HEK293 (cell line): Measurements from ENCODE around the gene PFDN1.

Experiments
- CTCF ChIA-PET: fragments of 350-600 bp; formaldehyde crosslinking; extraction: SDS; loops from one replicate; lab custom pipeline; 2021; ENCODE audit warnings: antibody characterized with exemption; lab: Yijun Ruan, JAX
- POLR2A ChIA-PET: fragments of 300-600 bp; formaldehyde crosslinking; extraction: SDS; loops from one replicate; lab custom pipeline; 2020; ENCODE audit warnings: antibody characterized with exemption, inconsistent platforms; lab: Yijun Ruan, JAX
- H3K27ac ChIP-seq: fragments of 200-500 bp; sonication (Bioruptor generic); 2 replicates; pipeline ENCODE4 v1.5.1; 2014; ENCODE audit warnings: low read depth, low read length, control low read depth, inconsistent platforms; ENCODE audit errors: extremely low read depth
- H3K36me3 ChIP-seq, 2 experiments: fragments of 200-500 bp in 1 of 2; sonication (Bioruptor generic) in 1 of 2; 1 replicate in 1 of 2; 2 replicates in 1 of 2; pipeline ENCODE4 v1.5.1; 2014 to 2017; ENCODE audit warnings: inconsistent platforms in 2 of 2, low read length in 2 of 2; ENCODE audit not compliant: control insufficient read depth in 2 of 2, insufficient read depth in 1 of 2
- H3K4me1 ChIP-seq: fragments of 200-500 bp; sonication (Bioruptor generic); 2 replicates; pipeline ENCODE4 v1.5.1; 2014; ENCODE audit warnings: mild to moderate bottlenecking, low read length, inconsistent platforms; ENCODE audit not compliant: control insufficient read depth, insufficient read depth
- H3K4me3 ChIP-seq: 2 replicates; pipeline ENCODE4 v1.5.1; 2011; ENCODE audit warnings: low read depth, mild to moderate bottlenecking, control low read depth, low read length, moderate library complexity
- H3K9me3 ChIP-seq: fragments of 200-500 bp; sonication (Bioruptor generic); 2 replicates; pipeline ENCODE4 v1.5.1; 2014; ENCODE audit warnings: low read depth, low read length, inconsistent platforms; ENCODE audit not compliant: control insufficient read depth, insufficient read depth
- GLI4 ChIP-seq: fragments of 450-650 bp; formaldehyde crosslinking; IDR thresholded peaks from 2 replicates; pipeline ENCODE4 v1.5.1; 2016; ENCODE audit warnings: missing biosample characterization, missing genetic modification characterization
- HOXD13 ChIP-seq: sonication (generic); formaldehyde crosslinking; IDR thresholded peaks from 2 replicates; pipeline ENCODE4 v1.8.0; 2022; ENCODE audit warnings: missing genetic modification reagents, borderline replicate concordance
- KLF8 ChIP-seq: fragments of 450-650 bp; formaldehyde crosslinking; IDR thresholded peaks from 2 replicates; pipeline ENCODE4 v1.5.1; 2016; ENCODE audit warnings: missing biosample characterization, missing genetic modification characterization
- MEIS1 ChIP-seq: sonication (generic); formaldehyde crosslinking; IDR thresholded peaks from 2 replicates; pipeline ENCODE4 v1.8.1; 2022; ENCODE audit warnings: missing genetic modification reagents, mild to moderate bottlenecking, borderline replicate concordance
- MZF1 ChIP-seq: fragments of 450-650 bp; formaldehyde crosslinking; IDR thresholded peaks from 2 replicates; pipeline ENCODE4 v1.5.1; 2017; ENCODE audit warnings: missing biosample characterization, missing genetic modification characterization, borderline replicate concordance
- SALL2 ChIP-seq: fragments of 450-650 bp; formaldehyde crosslinking; IDR thresholded peaks from 2 replicates; pipeline ENCODE4 v1.5.0; 2017; ENCODE audit warnings: missing biosample characterization, mild to moderate bottlenecking, missing genetic modification characterization, borderline replicate concordance
- SCRT2 ChIP-seq: fragments of 450-650 bp; formaldehyde crosslinking; IDR thresholded peaks from 2 replicates; pipeline ENCODE4 v1.5.1; 2016; ENCODE audit warnings: missing biosample characterization, missing genetic modification characterization
- TRIM28 ChIP-seq: IDR thresholded peaks from 2 replicates; pipeline ENCODE4 v1.6.1; 2011; ENCODE audit warnings: low read length, control low read depth, borderline replicate concordance
- ZFP69B ChIP-seq: fragments of 450-650 bp; formaldehyde crosslinking; IDR thresholded peaks from 2 replicates; pipeline ENCODE4 v1.5.1; 2016; ENCODE audit warnings: missing biosample characterization, missing genetic modification characterization
- ZNF114 ChIP-seq: fragments of 450-650 bp; formaldehyde crosslinking; IDR thresholded peaks from 2 replicates; pipeline ENCODE4 v1.5.0; 2017; ENCODE audit warnings: missing biosample characterization, missing genetic modification characterization
- ZNF146 ChIP-seq: fragments of 450-650 bp; formaldehyde crosslinking; IDR thresholded peaks from 2 replicates; pipeline ENCODE4 v1.5.1; 2016; ENCODE audit warnings: missing biosample characterization, missing genetic modification characterization
- ZNF184 ChIP-seq: fragments of 450-650 bp; IDR thresholded peaks from 2 replicates; pipeline ENCODE4 v1.5.1; 2018; ENCODE audit warnings: missing biosample characterization, mild to moderate bottlenecking, missing genetic modification characterization
- ZNF19 ChIP-seq: fragments of 450-650 bp; formaldehyde crosslinking; IDR thresholded peaks from 2 replicates; pipeline ENCODE4; 2016; ENCODE audit warnings: missing biosample characterization, missing genetic modification characterization, low read depth
- ZNF211 ChIP-seq: fragments of 450-650 bp; formaldehyde crosslinking; IDR thresholded peaks from 2 replicates; pipeline ENCODE4 v1.5.1; 2016; ENCODE audit warnings: low read depth, missing biosample characterization, missing genetic modification characterization
- ZNF341 ChIP-seq: fragments of 450-650 bp; formaldehyde crosslinking; IDR thresholded peaks from 2 replicates; pipeline ENCODE4; 2016; ENCODE audit warnings: low read depth, missing biosample characterization, missing genetic modification characterization
- ZNF433 ChIP-seq: fragments of 450-650 bp; formaldehyde crosslinking; IDR thresholded peaks from 2 replicates; pipeline ENCODE4 v1.5.1; 2016; ENCODE audit warnings: missing biosample characterization, missing genetic modification characterization, low read depth
- ZNF530 ChIP-seq: fragments of 450-650 bp; formaldehyde crosslinking; IDR thresholded peaks from 2 replicates; pipeline ENCODE4 v1.5.1; 2016; ENCODE audit warnings: low read depth, missing biosample characterization, missing genetic modification characterization
- ZNF561 ChIP-seq: fragments of 450-650 bp; IDR thresholded peaks from 2 replicates; pipeline ENCODE4 v1.5.1; 2018; ENCODE audit warnings: missing biosample characterization, missing genetic modification characterization, borderline replicate concordance
- ZNF670 ChIP-seq: fragments of 450-650 bp; formaldehyde crosslinking; IDR thresholded peaks from 2 replicates; pipeline ENCODE4 v1.5.1; 2016; ENCODE audit warnings: missing biosample characterization, missing genetic modification characterization, low read depth
- TF ChIP-seq, protein P1 (sequence below): fragments of 450-650 bp; formaldehyde crosslinking; IDR thresholded peaks from 2 replicates; pipeline ENCODE4 v1.5.1; 2016; ENCODE audit warnings: missing biosample characterization, missing genetic modification characterization
- TF ChIP-seq, protein P2 (sequence below): fragments of 450-650 bp; formaldehyde crosslinking; IDR thresholded peaks from 2 replicates; pipeline ENCODE4 v1.5.1; 2017; ENCODE audit warnings: missing biosample characterization, missing genetic modification characterization
- TF ChIP-seq, protein P3 (sequence below): fragments of 450-650 bp; formaldehyde crosslinking; IDR thresholded peaks from 2 replicates; pipeline ENCODE4 v1.5.1; 2017; ENCODE audit warnings: missing biosample characterization, missing genetic modification characterization
- TF ChIP-seq, protein P4 (sequence below): fragments of 450-650 bp; formaldehyde crosslinking; IDR thresholded peaks from 2 replicates; pipeline ENCODE4 v1.5.1; 2017; ENCODE audit warnings: missing biosample characterization, mild to moderate bottlenecking, missing genetic modification characterization, moderate library complexity

The PFDN1 gene

DNA sequence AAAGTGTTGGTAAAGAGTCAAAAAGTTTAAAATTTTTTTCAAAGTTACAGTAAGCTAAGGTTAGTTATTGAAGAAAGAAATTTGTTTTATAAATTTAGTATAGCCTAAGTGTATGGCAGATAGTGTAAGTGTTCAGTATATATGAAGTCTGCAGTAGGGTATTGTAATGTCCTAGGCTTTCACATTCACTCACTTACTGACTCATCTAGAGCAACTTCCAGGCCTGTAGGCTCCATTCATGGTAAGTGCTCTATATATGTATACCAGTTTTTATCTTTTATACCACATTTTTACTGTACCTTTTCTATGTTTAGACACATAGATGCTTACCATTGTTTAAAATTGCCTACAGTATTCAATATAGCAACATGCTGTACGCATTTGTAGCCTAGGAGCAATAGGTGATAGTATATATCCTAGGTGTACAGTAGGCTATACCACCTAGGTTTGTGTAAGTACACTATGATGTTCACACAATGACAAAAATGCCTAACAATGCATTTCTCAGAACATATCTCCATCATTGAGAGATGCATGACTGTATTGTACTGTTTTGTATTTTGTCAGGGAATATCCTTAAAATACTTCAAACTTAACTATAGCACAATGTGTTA, 89.4 kb downstream of the PFDN1 start:
- POLR2A ChIA-PET = no interaction called here
- TF ChIP-seq ZNF211 (tag by site-specific recombination) (peak; percentile 60; the same call in 1 of the 2 replicates), ZNF19 (no peak)
- Histone ChIP-seq H3K27ac (no peak overlapping the region), H3K4me3 (no peak overlapping the region), H3K36me3 (no peaks in the 10 kb centered on the region), H3K9me3 (no peaks in the 10 kb centered on the region), H3K4me1 (no peaks in the 10 kb centered on the region)
- CTCF ChIA-PET = interaction anchor here (0.9 to 1.2 kb wide), 3 partner anchors 138 to 145 kb away, joined by 3 to 10 read pairs (median 4); no protein-coding TSS in a partner anchor

DNA sequence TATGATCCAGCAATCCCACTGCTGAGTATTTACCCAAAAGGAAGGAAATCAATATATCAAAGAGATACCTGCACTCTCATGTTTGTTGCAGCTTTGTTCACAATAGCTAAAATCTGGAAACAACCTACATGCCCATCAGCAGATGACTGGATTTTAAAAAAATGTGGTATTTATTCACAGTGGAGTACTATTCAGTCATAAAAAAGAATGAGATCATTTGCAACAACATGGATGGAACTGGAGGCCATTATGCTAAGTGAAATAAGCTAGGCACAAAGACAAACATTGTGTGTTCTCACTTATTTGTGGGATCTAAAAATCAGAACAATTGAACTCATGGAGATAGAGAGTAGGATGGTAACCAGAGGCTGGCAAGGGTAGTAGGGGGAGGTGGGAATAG, 94.8 kb downstream of the PFDN1 start:
- TF ChIP-seq ZNF433 (no peak), HOXD13 (CRISPR knock-in tag) (no peak), ZNF530 (tag by site-specific recombination) (no peak), ZNF146 (peak; percentile 92), ZFP69B (tag by site-specific recombination) (no peak), KLF8 (tag by site-specific recombination) (no peak), ZNF670 (tag by site-specific recombination) (no peak), MEIS1 (CRISPR knock-in tag) (no peak), ZNF341 (tag by site-specific recombination) (no peak), ZNF561 (tag by site-specific recombination) (no peak)
- TF ChIP-seq, protein P1, sequence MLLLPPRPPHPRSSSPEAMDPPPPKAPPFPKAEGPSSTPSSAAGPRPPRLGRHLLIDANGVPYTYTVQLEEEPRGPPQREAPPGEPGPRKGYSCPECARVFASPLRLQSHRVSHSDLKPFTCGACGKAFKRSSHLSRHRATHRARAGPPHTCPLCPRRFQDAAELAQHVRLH = peak; percentile 47; the same call in 1 of the 2 replicates
- TF ChIP-seq, protein P2, sequence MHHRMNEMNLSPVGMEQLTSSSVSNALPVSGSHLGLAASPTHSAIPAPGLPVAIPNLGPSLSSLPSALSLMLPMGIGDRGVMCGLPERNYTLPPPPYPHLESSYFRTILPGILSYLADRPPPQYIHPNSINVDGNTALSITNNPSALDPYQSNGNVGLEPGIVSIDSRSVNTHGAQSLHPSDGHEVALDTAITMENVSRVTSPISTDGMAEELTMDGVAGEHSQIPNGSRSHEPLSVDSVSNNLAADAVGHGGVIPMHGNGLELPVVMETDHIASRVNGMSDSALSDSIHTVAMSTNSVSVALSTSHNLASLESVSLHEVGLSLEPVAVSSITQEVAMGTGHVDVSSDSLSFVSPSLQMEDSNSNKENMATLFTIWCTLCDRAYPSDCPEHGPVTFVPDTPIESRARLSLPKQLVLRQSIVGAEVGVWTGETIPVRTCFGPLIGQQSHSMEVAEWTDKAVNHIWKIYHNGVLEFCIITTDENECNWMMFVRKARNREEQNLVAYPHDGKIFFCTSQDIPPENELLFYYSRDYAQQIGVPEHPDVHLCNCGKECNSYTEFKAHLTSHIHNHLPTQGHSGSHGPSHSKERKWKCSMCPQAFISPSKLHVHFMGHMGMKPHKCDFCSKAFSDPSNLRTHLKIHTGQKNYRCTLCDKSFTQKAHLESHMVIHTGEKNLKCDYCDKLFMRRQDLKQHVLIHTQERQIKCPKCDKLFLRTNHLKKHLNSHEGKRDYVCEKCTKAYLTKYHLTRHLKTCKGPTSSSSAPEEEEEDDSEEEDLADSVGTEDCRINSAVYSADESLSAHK = no peak
- TF ChIP-seq, all 188 proteins: peak for 2
- Histone ChIP-seq H3K4me3 (no peak overlapping the region), H3K4me1 (peaks cover 4% of the 10 kb centered on the region), H3K9me3 (no peaks in the 10 kb centered on the region), H3K27ac (no peak overlapping the region), H3K36me3 (no peaks in the 10 kb centered on the region)
- ChIA-PET CTCF (interaction anchor here (0.6 to 0.8 kb wide), 3 partner anchors 14 to 305 kb away, joined by 3 to 5 read pairs (median 3); no protein-coding TSS in a partner anchor), POLR2A (no interaction called here)

DNA sequence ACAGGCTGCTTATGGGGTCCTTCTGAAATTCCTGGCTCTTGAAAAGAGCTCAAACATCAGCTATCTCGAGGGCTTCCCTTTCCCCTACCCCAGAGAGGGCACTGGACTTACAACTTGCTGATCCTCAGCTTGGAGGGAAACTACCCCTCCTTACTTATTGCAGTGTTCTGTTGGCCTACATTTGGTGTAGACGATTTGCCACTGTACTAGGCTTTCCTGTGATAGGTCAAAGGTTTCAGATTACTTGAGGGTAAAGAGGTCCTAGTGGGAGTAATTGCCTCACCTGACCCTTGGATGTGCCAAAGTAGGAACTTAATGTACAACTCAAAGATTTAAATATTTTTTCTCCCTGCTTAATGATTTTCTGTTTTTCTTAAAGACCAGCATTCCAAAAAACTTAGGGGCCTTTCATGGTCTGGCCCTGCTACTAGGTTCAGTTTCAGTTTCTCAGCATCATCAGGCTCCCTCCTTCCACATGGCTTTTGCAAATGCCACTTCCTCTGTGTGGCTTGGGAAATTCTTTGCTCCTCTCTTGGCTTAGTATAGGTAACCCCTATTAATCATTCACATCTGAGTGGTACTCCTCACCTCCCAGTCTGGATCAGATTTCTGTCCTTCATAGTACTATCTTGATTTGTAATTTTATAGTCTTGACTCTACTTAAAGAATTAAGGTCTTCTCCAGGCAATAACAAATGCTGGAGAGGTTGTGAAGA, 95.5 kb downstream of the PFDN1 start:
- ChIA-PET CTCF (interaction anchor here (0.6 to 0.8 kb wide), 4 partner anchors 14 to 1591 kb away, joined by 3 to 4 read pairs (median 4); no protein-coding TSS in a partner anchor), POLR2A (interaction anchor here (1.5 kb wide), 1 partner anchor 9 kb away, joined by 4 read pairs; no protein-coding TSS in a partner anchor)
- peaks cover 4% of the 10 kb centered on the region for H3K4me1 ChIP-seq
- no peak overlapping the region for H3K27ac ChIP-seq
- H3K9me3 ChIP-seq = no peaks in the 10 kb centered on the region
- no peak overlapping the region for H3K4me3 ChIP-seq
- no peaks in the 10 kb centered on the region for H3K36me3 ChIP-seq
- TF ChIP-seq SALL2 (tag by site-specific recombination) = no peak
- TF ChIP-seq, protein P3, sequence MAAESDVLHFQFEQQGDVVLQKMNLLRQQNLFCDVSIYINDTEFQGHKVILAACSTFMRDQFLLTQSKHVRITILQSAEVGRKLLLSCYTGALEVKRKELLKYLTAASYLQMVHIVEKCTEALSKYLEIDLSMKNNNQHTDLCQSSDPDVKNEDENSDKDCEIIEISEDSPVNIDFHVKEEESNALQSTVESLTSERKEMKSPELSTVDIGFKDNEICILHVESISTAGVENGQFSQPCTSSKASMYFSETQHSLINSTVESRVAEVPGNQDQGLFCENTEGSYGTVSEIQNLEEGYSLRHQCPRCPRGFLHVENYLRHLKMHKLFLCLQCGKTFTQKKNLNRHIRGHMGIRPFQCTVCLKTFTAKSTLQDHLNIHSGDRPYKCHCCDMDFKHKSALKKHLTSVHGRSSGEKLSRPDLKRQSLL = no peak
- TF ChIP-seq, protein P2 = no peak
- TF ChIP-seq SCRT2 (tag by site-specific recombination) = no peak
- no peak for TF ChIP-seq MZF1 (tag by site-specific recombination)
- no peak for TF ChIP-seq GLI4 (tag by site-specific recombination)
- TF ChIP-seq, protein P4, sequence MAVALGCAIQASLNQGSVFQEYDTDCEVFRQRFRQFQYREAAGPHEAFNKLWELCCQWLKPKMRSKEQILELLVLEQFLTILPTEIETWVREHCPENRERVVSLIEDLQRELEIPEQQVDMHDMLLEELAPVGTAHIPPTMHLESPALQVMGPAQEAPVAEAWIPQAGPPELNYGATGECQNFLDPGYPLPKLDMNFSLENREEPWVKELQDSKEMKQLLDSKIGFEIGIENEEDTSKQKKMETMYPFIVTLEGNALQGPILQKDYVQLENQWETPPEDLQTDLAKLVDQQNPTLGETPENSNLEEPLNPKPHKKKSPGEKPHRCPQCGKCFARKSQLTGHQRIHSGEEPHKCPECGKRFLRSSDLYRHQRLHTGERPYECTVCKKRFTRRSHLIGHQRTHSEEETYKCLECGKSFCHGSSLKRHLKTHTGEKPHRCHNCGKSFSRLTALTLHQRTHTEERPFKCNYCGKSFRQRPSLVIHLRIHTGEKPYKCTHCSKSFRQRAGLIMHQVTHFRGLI (tag by site-specific recombination) = no peak
- TF ChIP-seq TRIM28 = no peak
- TF ChIP-seq ZNF114 (tag by site-specific recombination) = no peak
- TF ChIP-seq ZNF184 (tag by site-specific recombination) = no peak
